K562 (cell line): ENCODE measurements around the gene SLC13A3. TPM values are rescaled to one million over a fixed set of nuclear protein-coding genes. Genes with fewer than 3 reads are reported as not detected.

Experiments used
- ARHGAP35 ChIP-seq: fragments of 450-650 bp; IDR thresholded peaks from 2 replicates; pipeline ENCODE4 v1.6.1; 2018; ENCODE audit not compliant: partially characterized antibody
- E2F6 ChIP-seq, 2 experiments: IDR thresholded peaks; 2 replicates each; pipeline ENCODE4 v1.6.1; 2011; ENCODE audit warnings: borderline replicate concordance in 1 of 2, control low read depth in 1 of 2, low read depth in 1 of 2, low read length in 1 of 2, mild to moderate bottlenecking in 1 of 2, mixed read lengths in 1 of 2, moderate library complexity in 1 of 2; ENCODE audit not compliant: insufficient read depth in 1 of 2, insufficient read length in 1 of 2, poor library complexity in 1 of 2, severe bottlenecking in 1 of 2; ENCODE audit errors: extremely low read depth in 1 of 2
- ETS1 ChIP-seq: conservative IDR thresholded peaks from 2 replicates; pipeline ENCODE4 v1.6.1; 2011; ENCODE audit warnings: low read depth, mild to moderate bottlenecking, low read length; ENCODE audit not compliant: control insufficient read depth
- ETV1 ChIP-seq: fragments of 450-650 bp; conservative IDR thresholded peaks from 2 replicates; pipeline ENCODE4 v1.6.1; 2016; ENCODE audit warnings: missing genetic modification characterization, control low read depth, low read depth, missing compliant biosample characterization
- FOXA3 ChIP-seq, 2 experiments: fragments of 450-650 bp in 1 of 2; sonication (generic) in 1 of 2; formaldehyde crosslinking; IDR thresholded peaks in 1 of 2; conservative IDR thresholded peaks in 1 of 2; 2 replicates each; pipeline versions ENCODE4 v1.4.0 to v1.8.0; 2020 to 2022; ENCODE audit warnings: mild to moderate bottlenecking in 2 of 2, missing genetic modification reagents in 1 of 2
- MLLT1 ChIP-seq, 2 experiments: fragments of 450-650 bp; IDR thresholded peaks; 2 replicates each; pipeline ENCODE4 v1.6.1; 2016
- MXD1 ChIP-seq: fragments of 250-450 bp; sonication (Bioruptor Pico); IDR thresholded peaks from 2 replicates; pipeline ENCODE4 v1.8.0; 2021; ENCODE audit warnings: borderline replicate concordance, mild to moderate bottlenecking, moderate library complexity; ENCODE audit not compliant: poor library complexity, severe bottlenecking
- OTX1 ChIP-seq: fragments of 450-650 bp; formaldehyde crosslinking; IDR thresholded peaks from 2 replicates; pipeline ENCODE4 v1.4.0; 2022; ENCODE audit warnings: mild to moderate bottlenecking
- TAF7 ChIP-seq: fragments of 450-650 bp; IDR thresholded peaks from 2 replicates; pipeline ENCODE4 v1.6.1; 2016; ENCODE audit warnings: missing genetic modification characterization, missing compliant biosample characterization
- TFE3 ChIP-seq: fragments of 450-650 bp; formaldehyde crosslinking; IDR thresholded peaks from 2 replicates; pipeline ENCODE4 v1.4.0; 2020; ENCODE audit warnings: mild to moderate bottlenecking, mixed read lengths
- THAP7 ChIP-seq: fragments of 250-450 bp; sonication (Bioruptor Pico); IDR thresholded peaks from 2 replicates; pipeline ENCODE4 v1.5.0; 2021
- ZBTB11 ChIP-seq, 3 experiments: fragments of 200-800 bp in 1 of 3; fragments of 250-450 bp in 1 of 3; fragments of 450-650 bp in 1 of 3; sonication (Bioruptor Pico) in 1 of 3; sonication (Bioruptor generic) in 1 of 3; formaldehyde crosslinking in 1 of 3; IDR thresholded peaks; 2 replicates each; pipeline versions ENCODE4 v1.6.1 to v1.8.0; 2016 to 2022; ENCODE audit warnings: mild to moderate bottlenecking in 2 of 3, missing genetic modification characterization in 2 of 3, missing compliant biosample characterization in 1 of 3, moderate library complexity in 1 of 3
- polyA plus RNA-seq, 8 experiments: library from polyadenylated mRNA; depleted of rRNA in 4 of 8; stranded (reverse) in 5 of 8; unstranded in 3 of 8; fragments of >200 nt; fragmentation: Nextera tagmentation in 2 of 8; fragmentation: Illumina TruSeq in 1 of 8; extraction: Ambion mirVana in 2 of 8; extraction: Trizol in 1 of 8; gene quantifications; 2 replicates each; pipeline versions ENCODE4 v1.2.1 to v1.2.3, GENCODE V29; 2011 to 2014; ENCODE audit warnings: inconsistent platforms in 1 of 8, missing spikeins in 1 of 8
- total RNA-seq, 7 experiments: library from RNA; depleted of rRNA in 6 of 7; stranded (reverse); fragments of >200 nt in 6 of 7; fragmentation: Illumina TruSeq in 2 of 7; extraction: Trizol in 2 of 7; gene quantifications; 2 replicates each; pipeline versions ENCODE4 v1.2.1 to v1.2.3, GENCODE V29; 2011 to 2021; ENCODE audit warnings: low replicate concordance in 1 of 7

SLC13A3 gene
- total and polyA plus RNA-seq, 9 of the 15 experiments (the other 6 are each of a cell fraction or from before 2014, with no cell fraction given): 5.5 to 16.4 (median 8.5) TPM

GRCh38 chr20:46683939-46684750 lies 32.9 kb upstream of the SLC13A3 start (continued):
- TF ChIP-seq MXD1 (CRISPR knock-in tag) (peak; percentile 75), ETS1 (0 out of 2 replicates have a peak, but pooled peaks have one; percentile 39), TAF7 (tag) (peak; percentile 56), ETV1 (tag) (no peak), ARHGAP35 (peak; percentile 87), ZBTB11 (CRISPR knock-in tag; IDR thresholded peaks at IDR 0.05) (peak in 1 of 3 experiments; percentile 42; a peak in 1 of 6 replicates), MLLT1 (IDR thresholded peaks at IDR 0.05) (peak in 1 of 2 experiments; percentile 25; a peak in 1 of 4 replicates), E2F6 (IDR thresholded peaks at IDR 0.05; ENCODE audit: borderline replicate concordance in 1 of 2, extremely low read depth in 1 of 2, insufficient read depth in 1 of 2, insufficient read length in 1 of 2, low read depth in 1 of 2, low read length in 1 of 2, poor library complexity in 1 of 2, severe bottlenecking in 1 of 2) (peak; percentile 64 to 71), THAP7 (0 out of 2 replicates have a peak, but pooled peaks have one; percentile 20), FOXA3 (CRISPR knock-in tag; conservative IDR thresholded peaks at IDR 0.05 in 1 of 2, IDR thresholded peaks at IDR 0.05 in 1 of 2) (0 out of 4 replicates have a peak, but pooled peaks of 1 of the 2 experiments have one; percentile 31), OTX1 (0 out of 2 replicates have a peak, but pooled peaks have one; percentile 11), TFE3 (CRISPR knock-in tag) (peak; percentile 85)
